ENCODE data around the gene RETREG2.

GRCh38 chr2:219142329-219142728 lies 35.7 kb upstream of the RETREG2 start:
- TF ChIP-seq, protein P1, sequence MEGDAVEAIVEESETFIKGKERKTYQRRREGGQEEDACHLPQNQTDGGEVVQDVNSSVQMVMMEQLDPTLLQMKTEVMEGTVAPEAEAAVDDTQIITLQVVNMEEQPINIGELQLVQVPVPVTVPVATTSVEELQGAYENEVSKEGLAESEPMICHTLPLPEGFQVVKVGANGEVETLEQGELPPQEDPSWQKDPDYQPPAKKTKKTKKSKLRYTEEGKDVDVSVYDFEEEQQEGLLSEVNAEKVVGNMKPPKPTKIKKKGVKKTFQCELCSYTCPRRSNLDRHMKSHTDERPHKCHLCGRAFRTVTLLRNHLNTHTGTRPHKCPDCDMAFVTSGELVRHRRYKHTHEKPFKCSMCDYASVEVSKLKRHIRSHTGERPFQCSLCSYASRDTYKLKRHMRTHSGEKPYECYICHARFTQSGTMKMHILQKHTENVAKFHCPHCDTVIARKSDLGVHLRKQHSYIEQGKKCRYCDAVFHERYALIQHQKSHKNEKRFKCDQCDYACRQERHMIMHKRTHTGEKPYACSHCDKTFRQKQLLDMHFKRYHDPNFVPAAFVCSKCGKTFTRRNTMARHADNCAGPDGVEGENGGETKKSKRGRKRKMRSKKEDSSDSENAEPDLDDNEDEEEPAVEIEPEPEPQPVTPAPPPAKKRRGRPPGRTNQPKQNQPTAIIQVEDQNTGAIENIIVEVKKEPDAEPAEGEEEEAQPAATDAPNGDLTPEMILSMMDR (IDR thresholded peaks at IDR 0.05), result no peak
- TF ChIP-seq POLR2A (IDR thresholded peaks at IDR 0.05), result no peak
- no peak for TF ChIP-seq EP300 (IDR thresholded peaks at IDR 0.05)
